IMR-90 (cell line): Measurements from ENCODE around the gene LGALS13. TPM values are rescaled to one million over a fixed set of nuclear protein-coding genes. Genes with fewer than 3 reads are reported as not detected.
A peak's percentile ranks its signal among the peaks of the same experiment; 100 is the strongest.

ENCODE experiments used
- ATAC-seq: fragments of 200-7000 bp; cut with Tn5 transposase; 2 replicates; pipeline ENCODE4 v1.9.1; 2020; ENCODE audit warnings: low read depth, mild to moderate bottlenecking, moderate library complexity
- BruUV-seq: library from RNA; stranded (reverse); fragments of 400-500 nt; replicated peaks from 2 replicates; lab custom pipeline; 2021; lab: Mats Ljungman, UMichigan
- CTCF ChIA-PET: fragments of 300-600 bp; formaldehyde crosslinking; extraction: SDS; loops from one replicate; lab custom pipeline; 2021; ENCODE audit warnings: antibody characterized with exemption; lab: Yijun Ruan, JAX
- POLR2A ChIA-PET: fragments of 300-600 bp; sonication (Branson Sonifier 250); formaldehyde crosslinking; loops from one replicate; lab custom pipeline; 2022; ENCODE audit warnings: antibody characterized with exemption; ENCODE audit not compliant: unreplicated experiment; lab: Charles Lee
- DNase-seq: peaks from one replicate; pipeline ENCODE4 v3.0.0; 2013
- H2AFZ ChIP-seq: replicated peaks from 2 replicates; pipeline ENCODE3; 2013; ENCODE audit warnings: low read length, mild to moderate bottlenecking; ENCODE audit not compliant: poor library complexity
- H2AK5ac ChIP-seq: 2 replicates; pipeline ENCODE4 v1.6.1; 2013; ENCODE audit warnings: low read depth, low read length, inconsistent platforms
- H2AK9ac ChIP-seq: replicated peaks from 2 replicates; pipeline ENCODE3; 2013; ENCODE audit warnings: mild to moderate bottlenecking, low read depth, low read length, moderate library complexity; ENCODE audit not compliant: poor library complexity
- H2BK120ac ChIP-seq: 2 replicates; pipeline ENCODE4 v1.6.1; 2013; ENCODE audit warnings: low read depth, low read length, inconsistent platforms
- H2BK15ac ChIP-seq: 3 replicates; pipeline ENCODE4 v1.6.1; 2013; ENCODE audit warnings: low read depth, low read length, inconsistent platforms
- H2BK20ac ChIP-seq: 2 replicates; pipeline ENCODE4 v1.6.1; 2013; ENCODE audit warnings: low read depth, mild to moderate bottlenecking, inconsistent platforms, low read length, moderate library complexity
- H2BK5ac ChIP-seq: 2 replicates; pipeline ENCODE4 v1.6.1; 2013; ENCODE audit warnings: mild to moderate bottlenecking, low read depth, low read length, inconsistent platforms; ENCODE audit not compliant: poor library complexity, severe bottlenecking
- H3K14ac ChIP-seq: replicated peaks from 2 replicates; pipeline ENCODE4 v1.6.1; 2013; ENCODE audit warnings: low read depth, low read length, inconsistent platforms
- H3K18ac ChIP-seq: 2 replicates; pipeline ENCODE4 v1.6.1; 2013; ENCODE audit warnings: low read depth, low read length, control low read depth
- H3K23ac ChIP-seq: 2 replicates; pipeline ENCODE4 v1.6.1; 2013; ENCODE audit warnings: low read depth, low read length, inconsistent platforms
- H3K27ac ChIP-seq: 2 replicates; pipeline ENCODE4 v1.5.1; 2013; ENCODE audit warnings: mild to moderate bottlenecking, control low read depth, low read length; ENCODE audit not compliant: insufficient read depth
- H3K27me3 ChIP-seq: 2 replicates; pipeline ENCODE4 v1.6.1; 2013; ENCODE audit warnings: low read length; ENCODE audit not compliant: control insufficient read depth, insufficient read depth
- H3K36me3 ChIP-seq: 2 replicates; pipeline ENCODE4 v1.6.1; 2013; ENCODE audit warnings: low read length, mixed read lengths; ENCODE audit not compliant: control insufficient read depth, insufficient read depth
- H3K4ac ChIP-seq: 2 replicates; pipeline ENCODE4 v1.6.1; 2013; ENCODE audit warnings: low read depth, low read length, inconsistent platforms
- H3K4me1 ChIP-seq: 2 replicates; pipeline ENCODE4 v1.6.1; 2013; ENCODE audit warnings: low read length, mixed read lengths; ENCODE audit not compliant: control insufficient read depth, insufficient read depth
- H3K4me2 ChIP-seq: 2 replicates; pipeline ENCODE4 v1.6.1; 2013; ENCODE audit warnings: low read depth, mild to moderate bottlenecking, control low read depth, low read length, moderate library complexity
- H3K4me3 ChIP-seq: 2 replicates; pipeline ENCODE4 v1.5.1; 2013; ENCODE audit warnings: low read depth, mild to moderate bottlenecking, control low read depth, low read length, moderate library complexity; ENCODE audit not compliant: insufficient read depth
- H3K56ac ChIP-seq: 2 replicates; pipeline ENCODE4 v1.6.1; 2013; ENCODE audit warnings: low read length, inconsistent platforms; ENCODE audit not compliant: insufficient read depth; ENCODE audit errors: extremely low read depth
- H3K79me1 ChIP-seq, 2 experiments: 2 replicates each; pipeline ENCODE4 v1.6.1; 2013; ENCODE audit warnings: low read length in 2 of 2, inconsistent platforms in 1 of 2, low read depth in 1 of 2
- H3K9ac ChIP-seq: 2 replicates; pipeline ENCODE4 v1.6.1; 2013; ENCODE audit warnings: low read depth, low read length, control low read depth
- H3K9me1 ChIP-seq: 2 replicates; pipeline ENCODE4 v1.6.1; 2013; ENCODE audit warnings: low read length, inconsistent platforms; ENCODE audit not compliant: insufficient read depth
- H3K9me3 ChIP-seq: 2 replicates; pipeline ENCODE4 v1.6.1; 2013; ENCODE audit warnings: low read length; ENCODE audit not compliant: control insufficient read depth, insufficient read depth
- H4K20me1 ChIP-seq: 2 replicates; pipeline ENCODE4 v1.6.1; 2013; ENCODE audit warnings: low read length, inconsistent platforms; ENCODE audit not compliant: insufficient read depth
- H4K5ac ChIP-seq: 2 replicates; pipeline ENCODE4 v1.6.1; 2013; ENCODE audit warnings: mild to moderate bottlenecking, low read depth, low read length, control low read depth
- H4K8ac ChIP-seq, 2 experiments: 2 replicates each; pipeline ENCODE4 v1.6.1; 2013; ENCODE audit warnings: low read depth in 2 of 2, low read length in 2 of 2, control low read depth in 1 of 2, inconsistent platforms in 1 of 2
- H4K91ac ChIP-seq: 2 replicates; pipeline ENCODE4 v1.6.1; 2013; ENCODE audit warnings: low read depth, low read length, inconsistent platforms; ENCODE audit not compliant: insufficient read depth
- BHLHE40 ChIP-seq: fragments of 150-350 bp; IDR thresholded peaks from 2 replicates; pipeline ENCODE4 v1.6.1; 2016; ENCODE audit warnings: mild to moderate bottlenecking, low read depth, low read length
- CEBPB ChIP-seq: IDR thresholded peaks from 2 replicates; pipeline ENCODE4 v1.6.1; 2012; ENCODE audit warnings: low read depth, low read length, improper control_type of control experiment
- CHD1 ChIP-seq: IDR thresholded peaks from 2 replicates; pipeline ENCODE4 v1.6.1; 2012; ENCODE audit warnings: low read depth, low read length, improper control_type of control experiment
- FOS ChIP-seq: fragments of 150-350 bp; IDR thresholded peaks from 2 replicates; pipeline ENCODE4 v1.6.1; 2016; ENCODE audit warnings: low read depth, low read length
- MAFK ChIP-seq: IDR thresholded peaks from 2 replicates; pipeline ENCODE4 v1.6.1; 2012; ENCODE audit warnings: low read depth, low read length, improper control_type of control experiment
- MAZ ChIP-seq: IDR thresholded peaks from 2 replicates; pipeline ENCODE4 v1.6.1; 2012; ENCODE audit warnings: low read depth, mild to moderate bottlenecking, low read length, improper control_type of control experiment, moderate library complexity, borderline replicate concordance
- MXI1 ChIP-seq: IDR thresholded peaks from 2 replicates; pipeline ENCODE4 v1.6.1; 2012; ENCODE audit warnings: low read depth, mild to moderate bottlenecking, low read length, moderate library complexity, borderline replicate concordance
- NFE2L2 ChIP-seq: fragments of 150-350 bp; IDR thresholded peaks from 2 replicates; pipeline ENCODE4 v1.6.1; 2016; ENCODE audit warnings: low read depth, mild to moderate bottlenecking, low read length
- POLR2A ChIP-seq: IDR thresholded peaks from 2 replicates; pipeline ENCODE4 v1.6.1; 2012; ENCODE audit warnings: mild to moderate bottlenecking, low read depth, low read length
- RAD21 ChIP-seq: IDR thresholded peaks from 2 replicates; pipeline ENCODE4 v1.6.1; 2012; ENCODE audit warnings: low read length, improper control_type of control experiment
- RCOR1 ChIP-seq: IDR thresholded peaks from 2 replicates; pipeline ENCODE4 v1.6.1; 2012; ENCODE audit warnings: mild to moderate bottlenecking, low read length, improper control_type of control experiment; ENCODE audit not compliant: insufficient replicate concordance
- RFX5 ChIP-seq: IDR thresholded peaks from 2 replicates; pipeline ENCODE4 v1.8.0; 2012; ENCODE audit warnings: low read depth, mild to moderate bottlenecking, low read length, moderate library complexity
- SMC3 ChIP-seq: fragments of 150-350 bp; IDR thresholded peaks from 2 replicates; pipeline ENCODE4 v1.6.1; 2016; ENCODE audit warnings: low read depth, mild to moderate bottlenecking, antibody characterized with exemption, low read length, moderate library complexity
- WGBS, 2 experiments: methylation state at CpG; one replicate each; pipeline versions ENCODE4 v1.1.5 to v1.1.7; 2013; ENCODE audit warnings: missing lambda C conversion rate in 2 of 2; ENCODE audit not compliant: insufficient read length in 1 of 2; ENCODE audit errors: extremely low coverage in 2 of 2; 5-methylcytosine and 5-hydroxymethylcytosine counted together
- dilution Hi-C: fragments of 300-500 bp; cut with HindIII; formaldehyde crosslinking; loops from one replicate; pipeline ENCODE4 v1.14.3; 2018; ENCODE audit warnings: low sequenced_read_pairs; ENCODE audit not compliant: unreplicated experiment
- in situ Hi-C: fragments of 300-500 bp; cut with MboI; formaldehyde crosslinking; loops from 3 replicates; pipeline ENCODE4 v1.14.3; 2019; ENCODE audit warnings: low sequenced_read_pairs, inconsistent platforms, mixed read lengths
- intact Hi-C: fragments of 100-400 bp; cut with micrococcal nuclease; formaldehyde crosslinking; loops from 2 replicates; pipeline ENCODE4 v1.10.0; 2022
- polyA plus RNA-seq, 3 experiments: library from polyadenylated mRNA; depleted of rRNA; stranded (reverse); fragments of >200 nt; gene quantifications; 2 replicates each; pipeline ENCODE4 v1.2.3, GENCODE V29; 2012; ENCODE audit warnings: low replicate concordance in 1 of 3
- total RNA-seq: library from RNA; depleted of rRNA; stranded (reverse); fragments of >200 nt; gene quantifications from 2 replicates; pipeline ENCODE4 v1.2.3, GENCODE V29; 2012
- TF ChIP-seq, protein P1 (sequence below): fragments of 150-350 bp; IDR thresholded peaks from 2 replicates; pipeline ENCODE4 v1.6.1; 2017; ENCODE audit warnings: mild to moderate bottlenecking, antibody characterized with exemption, low read length, low read depth
- TF ChIP-seq, protein P2 (sequence below): fragments of 150-350 bp; IDR thresholded peaks from 2 replicates; pipeline ENCODE4 v1.6.1; 2016; ENCODE audit warnings: low read depth, mild to moderate bottlenecking, low read length, moderate library complexity, borderline replicate concordance
- TF ChIP-seq, protein P3 (sequence below): conservative IDR thresholded peaks from 2 replicates; pipeline ENCODE4 v1.5.1; 2012; ENCODE audit warnings: mild to moderate bottlenecking, low read depth, low read length, improper control_type of control experiment

LGALS13 gene
- total and polyA plus RNA-seq, 2 of the 4 experiments (the other 2 are of a cell fraction), result not detected

DNA sequence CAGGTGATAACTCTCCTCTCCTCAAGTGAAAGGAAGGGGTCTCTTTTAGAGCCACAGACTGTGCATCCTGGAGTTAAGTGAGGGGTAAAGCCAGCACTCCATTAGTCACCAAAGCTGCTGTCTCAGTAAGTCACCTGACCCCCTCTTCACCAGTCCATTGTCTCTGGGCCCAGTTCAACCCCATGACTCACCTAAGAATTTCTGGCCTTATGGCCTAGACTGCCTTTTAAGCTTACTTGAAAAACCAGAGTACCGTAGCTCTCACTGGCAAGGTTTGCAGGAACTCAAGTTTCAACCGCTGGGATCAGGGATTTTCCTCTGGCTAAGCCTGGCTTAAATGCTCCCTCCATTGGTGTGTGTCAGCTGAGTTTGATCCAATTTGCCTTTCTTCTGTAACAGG is 38.9 kb upstream of the LGALS13 start:
- Histone ChIP-seq H4K8ac (no peak overlapping the region), H2AK9ac (no peak overlapping the region), H3K9me1 (no peaks in the 10 kb centered on the region), H3K23ac (no peak overlapping the region), H2BK120ac (no peak overlapping the region), H4K20me1 (no peaks in the 10 kb centered on the region), H2AFZ (no peak overlapping the region), H3K36me3 (no peaks in the 10 kb centered on the region), H2BK5ac (no peak overlapping the region), H3K4me3 (no peak overlapping the region), H2BK20ac (no peak overlapping the region), H3K4me2 (no peak overlapping the region), H3K9ac (no peak overlapping the region), H3K9me3 (no peaks in the 10 kb centered on the region), H3K56ac (no peak overlapping the region), H4K5ac (no peak overlapping the region), H3K27me3 (peaks cover 1% of the 10 kb centered on the region), H3K18ac (no peak overlapping the region), H3K4ac (no peak overlapping the region), H3K79me1 (no peaks in the 10 kb centered on the region), H3K27ac (no peak overlapping the region), H3K14ac (no peak overlapping the region), H3K4me1 (no peaks in the 10 kb centered on the region), H2BK15ac (no peak overlapping the region), H4K91ac (no peak overlapping the region), H2AK5ac (no peak overlapping the region)
- intact Hi-C loops, result no loop called here
- in situ Hi-C loops, result no loop called here
- 40% methylated on average over 2 of the region's 2 CpGs; no CpG with 5 or more reads in 1 of the 2 experiments for WGBS, 2 experiments
- ATAC-seq (no peak), DNase-seq (peak; percentile 18)
- no TSS peak for BruUV-seq
- dilution Hi-C loops, result no loop called here
- TF ChIP-seq POLR2A (no peak), RCOR1 (no peak), RAD21 (no peak), BHLHE40 (no peak), SMC3 (no peak), NFE2L2 (no peak), MAZ (no peak), FOS (no peak), MXI1 (no peak), MAFK (no peak), CEBPB (no peak), CHD1 (no peak), RFX5 (no peak)
- TF ChIP-seq, protein P1, sequence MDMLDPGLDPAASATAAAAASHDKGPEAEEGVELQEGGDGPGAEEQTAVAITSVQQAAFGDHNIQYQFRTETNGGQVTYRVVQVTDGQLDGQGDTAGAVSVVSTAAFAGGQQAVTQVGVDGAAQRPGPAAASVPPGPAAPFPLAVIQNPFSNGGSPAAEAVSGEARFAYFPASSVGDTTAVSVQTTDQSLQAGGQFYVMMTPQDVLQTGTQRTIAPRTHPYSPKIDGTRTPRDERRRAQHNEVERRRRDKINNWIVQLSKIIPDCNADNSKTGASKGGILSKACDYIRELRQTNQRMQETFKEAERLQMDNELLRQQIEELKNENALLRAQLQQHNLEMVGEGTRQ, result no peak
- TF ChIP-seq, protein P2, sequence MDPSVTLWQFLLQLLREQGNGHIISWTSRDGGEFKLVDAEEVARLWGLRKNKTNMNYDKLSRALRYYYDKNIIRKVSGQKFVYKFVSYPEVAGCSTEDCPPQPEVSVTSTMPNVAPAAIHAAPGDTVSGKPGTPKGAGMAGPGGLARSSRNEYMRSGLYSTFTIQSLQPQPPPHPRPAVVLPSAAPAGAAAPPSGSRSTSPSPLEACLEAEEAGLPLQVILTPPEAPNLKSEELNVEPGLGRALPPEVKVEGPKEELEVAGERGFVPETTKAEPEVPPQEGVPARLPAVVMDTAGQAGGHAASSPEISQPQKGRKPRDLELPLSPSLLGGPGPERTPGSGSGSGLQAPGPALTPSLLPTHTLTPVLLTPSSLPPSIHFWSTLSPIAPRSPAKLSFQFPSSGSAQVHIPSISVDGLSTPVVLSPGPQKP, result no peak
- TF ChIP-seq, protein P3, sequence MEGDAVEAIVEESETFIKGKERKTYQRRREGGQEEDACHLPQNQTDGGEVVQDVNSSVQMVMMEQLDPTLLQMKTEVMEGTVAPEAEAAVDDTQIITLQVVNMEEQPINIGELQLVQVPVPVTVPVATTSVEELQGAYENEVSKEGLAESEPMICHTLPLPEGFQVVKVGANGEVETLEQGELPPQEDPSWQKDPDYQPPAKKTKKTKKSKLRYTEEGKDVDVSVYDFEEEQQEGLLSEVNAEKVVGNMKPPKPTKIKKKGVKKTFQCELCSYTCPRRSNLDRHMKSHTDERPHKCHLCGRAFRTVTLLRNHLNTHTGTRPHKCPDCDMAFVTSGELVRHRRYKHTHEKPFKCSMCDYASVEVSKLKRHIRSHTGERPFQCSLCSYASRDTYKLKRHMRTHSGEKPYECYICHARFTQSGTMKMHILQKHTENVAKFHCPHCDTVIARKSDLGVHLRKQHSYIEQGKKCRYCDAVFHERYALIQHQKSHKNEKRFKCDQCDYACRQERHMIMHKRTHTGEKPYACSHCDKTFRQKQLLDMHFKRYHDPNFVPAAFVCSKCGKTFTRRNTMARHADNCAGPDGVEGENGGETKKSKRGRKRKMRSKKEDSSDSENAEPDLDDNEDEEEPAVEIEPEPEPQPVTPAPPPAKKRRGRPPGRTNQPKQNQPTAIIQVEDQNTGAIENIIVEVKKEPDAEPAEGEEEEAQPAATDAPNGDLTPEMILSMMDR, result no peak
- POLR2A ChIA-PET, result no interaction called here
- CTCF ChIA-PET, result no interaction called here
